Uterus (tissue), 2 donors: ENCODE data around the gene NBAS.

Source experiments
- POLR2A ChIP-seq, 2 donors: fragments of 450-650 bp; IDR thresholded peaks; one replicate each; pipeline ENCODE4 v1.6.1; 2016; ENCODE audit warnings: antibody characterized with exemption in 2 of 2, mild to moderate bottlenecking in 1 of 2, moderate library complexity in 1 of 2
- TF ChIP-seq, protein P1 (sequence below), 4 experiments: fragments of 200-600 bp in 2 of 4; fragments of 450-650 bp in 2 of 4; sonication (generic) in 2 of 4; IDR thresholded peaks; one replicate each; pipeline ENCODE4 v1.5.1; 2016 to 2019; ENCODE audit warnings: antibody characterized with exemption in 4 of 4, mild to moderate bottlenecking in 2 of 4, moderate library complexity in 1 of 4

DNA sequence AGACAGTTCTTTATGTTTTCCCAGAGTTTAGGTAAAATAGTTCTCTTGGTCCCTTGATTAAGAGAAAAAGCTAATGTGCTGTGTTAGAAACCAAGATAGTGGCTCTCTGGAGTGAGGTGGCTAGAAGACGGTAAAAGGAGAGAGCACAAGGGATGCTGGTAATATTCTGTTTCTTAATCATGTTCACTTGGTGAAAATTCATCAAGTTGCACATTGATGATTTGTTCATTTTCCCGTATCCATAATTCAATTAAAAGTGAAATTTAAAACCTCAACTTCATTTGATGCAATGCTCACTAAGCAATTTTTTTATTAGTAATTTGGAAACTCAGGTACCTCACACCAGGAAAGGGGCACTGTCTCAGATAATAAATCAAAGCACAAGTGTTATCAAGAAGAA lies 113.8 kb downstream of the NBAS start:
- TF ChIP-seq, protein P1, sequence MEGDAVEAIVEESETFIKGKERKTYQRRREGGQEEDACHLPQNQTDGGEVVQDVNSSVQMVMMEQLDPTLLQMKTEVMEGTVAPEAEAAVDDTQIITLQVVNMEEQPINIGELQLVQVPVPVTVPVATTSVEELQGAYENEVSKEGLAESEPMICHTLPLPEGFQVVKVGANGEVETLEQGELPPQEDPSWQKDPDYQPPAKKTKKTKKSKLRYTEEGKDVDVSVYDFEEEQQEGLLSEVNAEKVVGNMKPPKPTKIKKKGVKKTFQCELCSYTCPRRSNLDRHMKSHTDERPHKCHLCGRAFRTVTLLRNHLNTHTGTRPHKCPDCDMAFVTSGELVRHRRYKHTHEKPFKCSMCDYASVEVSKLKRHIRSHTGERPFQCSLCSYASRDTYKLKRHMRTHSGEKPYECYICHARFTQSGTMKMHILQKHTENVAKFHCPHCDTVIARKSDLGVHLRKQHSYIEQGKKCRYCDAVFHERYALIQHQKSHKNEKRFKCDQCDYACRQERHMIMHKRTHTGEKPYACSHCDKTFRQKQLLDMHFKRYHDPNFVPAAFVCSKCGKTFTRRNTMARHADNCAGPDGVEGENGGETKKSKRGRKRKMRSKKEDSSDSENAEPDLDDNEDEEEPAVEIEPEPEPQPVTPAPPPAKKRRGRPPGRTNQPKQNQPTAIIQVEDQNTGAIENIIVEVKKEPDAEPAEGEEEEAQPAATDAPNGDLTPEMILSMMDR (IDR thresholded peaks at IDR 0.05): no peak
- no peak for TF ChIP-seq POLR2A (IDR thresholded peaks at IDR 0.05)
